ENCODE results near the gene MSH5.

The MSH5 gene

GRCh38 chr6:31710523-31711219, 29.1 kb upstream of the MSH5 start:
- no peaks in the 10 kb centered on the region for H3K36me3 ChIP-seq
- no peak for TF ChIP-seq CTCF (IDR thresholded peaks at IDR 0.05; ENCODE audit: low read depth, low read length)
- no peaks in the 10 kb centered on the region for H3K27me3 ChIP-seq
- H3K9me3 ChIP-seq: no peaks in the 10 kb centered on the region
- no peak overlapping the region for H3K4me3 ChIP-seq (ENCODE audit: low read depth, low read length)
- no peak for DNase-seq
- no peaks in the 10 kb centered on the region for H3K4me1 ChIP-seq

DNA sequence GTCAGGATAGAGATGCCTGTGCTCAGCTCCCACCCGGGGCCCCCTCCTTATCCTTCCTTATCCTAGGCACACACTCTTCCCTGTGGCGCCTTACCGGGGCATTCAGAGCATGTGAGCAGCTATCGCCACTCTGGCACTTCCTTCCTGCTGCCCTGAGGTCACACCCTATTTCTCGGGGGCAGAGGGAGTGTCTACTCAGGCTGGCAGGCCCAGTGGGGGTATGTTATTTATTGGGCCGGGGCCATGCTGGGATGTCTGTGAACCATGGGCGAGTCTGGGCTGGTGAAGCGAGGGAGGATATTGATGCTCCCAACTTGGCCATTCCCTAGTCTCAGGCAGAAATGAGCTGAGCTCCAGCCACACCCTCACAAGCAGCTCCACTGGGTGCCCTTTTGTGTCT, 28.6 kb upstream of the MSH5 start:
- H3K4me3 ChIP-seq (ENCODE audit: low read depth, low read length): no peak overlapping the region
- no peaks in the 10 kb centered on the region for H3K4me1 ChIP-seq
- no peaks in the 10 kb centered on the region for H3K9me3 ChIP-seq
- no peaks in the 10 kb centered on the region for H3K36me3 ChIP-seq
- TF ChIP-seq CTCF (IDR thresholded peaks at IDR 0.05; ENCODE audit: low read depth, low read length): no peak
- no peaks in the 10 kb centered on the region for H3K27me3 ChIP-seq
- DNase-seq: no peak

- no peak for TF ChIP-seq CTCF (IDR thresholded peaks at IDR 0.05; ENCODE audit: low read depth, low read length)
- H3K4me3 ChIP-seq (ENCODE audit: low read depth, low read length): no peak overlapping the region
- H3K4me1 ChIP-seq: no peaks in the 10 kb centered on the region
- no peak for DNase-seq
- no peaks in the 10 kb centered on the region for H3K36me3 ChIP-seq
- no peaks in the 10 kb centered on the region for H3K9me3 ChIP-seq
- H3K27me3 ChIP-seq: no peaks in the 10 kb centered on the region
These were observed 27.5 kb upstream of the MSH5 start for GRCh38 chr6:31712296-31712695.

DNA sequence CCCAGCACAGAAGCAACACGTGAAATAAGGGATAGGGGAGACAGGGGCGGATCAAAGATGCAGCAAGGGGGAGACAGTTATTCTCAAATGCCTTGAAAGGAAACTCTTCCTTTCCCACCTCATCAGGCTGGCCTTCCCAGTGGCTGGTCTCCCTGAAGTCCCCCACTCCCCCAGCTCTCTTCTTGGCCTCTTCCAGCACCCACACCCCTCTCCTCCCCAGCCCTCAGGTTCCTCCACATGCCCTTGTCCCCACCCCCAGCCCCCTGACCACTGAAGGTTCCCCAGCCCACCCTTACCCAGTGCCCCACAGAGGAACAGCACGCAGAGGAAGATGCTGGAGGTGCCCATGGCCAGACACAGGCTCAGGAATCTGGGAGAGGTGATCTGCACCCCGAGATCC, 26.3 kb upstream of the MSH5 start:
- no peaks in the 10 kb centered on the region for H3K4me1 ChIP-seq
- H3K4me3 ChIP-seq (ENCODE audit: low read depth, low read length): no peak overlapping the region
- DNase-seq: no peak
- H3K36me3 ChIP-seq: no peaks in the 10 kb centered on the region
- no peak for TF ChIP-seq CTCF (IDR thresholded peaks at IDR 0.05; ENCODE audit: low read depth, low read length)
- H3K27me3 ChIP-seq: no peaks in the 10 kb centered on the region
- no peaks in the 10 kb centered on the region for H3K9me3 ChIP-seq

DNA sequence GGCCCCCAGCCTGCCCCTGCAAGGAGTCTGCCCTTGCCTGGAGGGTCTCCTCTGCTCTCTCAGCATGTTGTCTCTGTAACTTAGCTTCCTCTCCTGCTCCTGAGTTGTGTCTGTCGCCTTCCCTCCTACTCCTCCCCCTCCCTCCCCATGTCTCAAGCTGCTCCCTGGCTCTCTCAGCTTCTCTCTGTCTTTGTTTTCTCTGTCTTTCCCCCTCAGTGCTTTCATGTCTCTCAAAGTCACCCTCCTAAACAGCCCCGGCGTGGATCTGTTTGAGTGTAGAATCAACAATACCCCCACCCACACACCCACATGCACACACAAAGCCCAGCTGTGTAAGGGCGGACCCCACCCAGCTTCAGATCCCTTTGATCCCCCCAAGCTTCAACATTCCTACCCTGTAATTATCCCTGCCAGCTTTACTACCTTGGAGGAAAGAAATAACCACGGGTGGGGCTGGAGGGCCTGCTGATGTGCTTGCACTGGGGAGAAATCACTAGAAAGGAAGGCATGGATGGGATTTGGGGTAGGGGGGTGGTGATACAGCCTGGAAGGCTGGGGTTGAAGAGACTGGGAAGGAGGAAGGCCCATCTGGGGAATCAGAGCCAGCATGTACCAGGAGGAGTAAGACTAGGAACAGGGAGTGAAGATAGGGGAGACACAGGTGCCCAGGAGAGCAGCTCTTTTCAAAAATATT, 25.7 kb upstream of the MSH5 start:
- Histone ChIP-seq H3K27me3 (no peaks in the 10 kb centered on the region), H3K36me3 (no peaks in the 10 kb centered on the region), H3K4me1 (no peaks in the 10 kb centered on the region), H3K4me3 (ENCODE audit: low read depth, low read length) (no peak overlapping the region), H3K9me3 (no peaks in the 10 kb centered on the region)
- no peak for TF ChIP-seq CTCF (IDR thresholded peaks at IDR 0.05; ENCODE audit: low read depth, low read length)
- DNase-seq: no peak

Data from BE2C (cell line).